Measurements from ENCODE around the gene ZNF511. TPM values are rescaled to one million over a fixed set of nuclear protein-coding genes. Genes with fewer than 3 reads are reported as not detected.

The ZNF511 gene
- total and polyA plus RNA-seq, 2 experiments from 2014 or later = 53.7 to 150 TPM

GRCh38 chr10:133313192-133313591 is 4.5 kb downstream of the ZNF511 start:
- no peak for DNase-seq (ENCODE audit: low read depth in 1 of 2, low spot score in 1 of 2)
- Histone ChIP-seq H3K27me3 (no peaks in the 10 kb centered on the region), H3K4me3 (no peak overlapping the region), H3K4me1 (ENCODE audit: low read depth) (no peaks in the 10 kb centered on the region), H3K9me3 (ENCODE audit: low read depth) (no peaks in the 10 kb centered on the region), H3K27ac (no peak overlapping the region), H3K36me3 (peaks cover 22% of the 10 kb centered on the region)
- no peak for TF ChIP-seq CTCF (IDR thresholded peaks at IDR 0.05; ENCODE audit: low read depth, low read length)

- Histone ChIP-seq H3K27me3 (no peaks in the 10 kb centered on the region), H3K4me3 (no peak overlapping the region), H3K9me3 (ENCODE audit: low read depth) (no peaks in the 10 kb centered on the region), H3K36me3 (peaks cover 22% of the 10 kb centered on the region), H3K27ac (no peak overlapping the region), H3K4me1 (ENCODE audit: low read depth) (no peaks in the 10 kb centered on the region)
- TF ChIP-seq CTCF (IDR thresholded peaks at IDR 0.05; ENCODE audit: low read depth, low read length) = no peak
- no peak for DNase-seq (ENCODE audit: low read depth in 1 of 2, low spot score in 1 of 2)
These were observed 6.2 kb downstream of the ZNF511 start for GRCh38 chr10:133314911-133315310.

- no peak overlapping the region for H3K27ac ChIP-seq
- H3K36me3 ChIP-seq = peaks cover 16% of the 10 kb centered on the region
- no peaks in the 10 kb centered on the region for H3K27me3 ChIP-seq
- no peaks in the 10 kb centered on the region for H3K9me3 ChIP-seq (ENCODE audit: low read depth)
- no peaks in the 10 kb centered on the region for H3K4me1 ChIP-seq (ENCODE audit: low read depth)
- no peak overlapping the region for H3K4me3 ChIP-seq
- DNase-seq (ENCODE audit: low read depth in 1 of 2, low spot score in 1 of 2) = no peak
- no peak for TF ChIP-seq CTCF (IDR thresholded peaks at IDR 0.05; ENCODE audit: low read depth, low read length)
These were observed 7.1 kb downstream of the ZNF511 start for GRCh38 chr10:133315847-133316246.

- Histone ChIP-seq H3K4me1 (ENCODE audit: low read depth) (no peaks in the 10 kb centered on the region), H3K36me3 (peaks cover 11% of the 10 kb centered on the region), H3K4me3 (no peak overlapping the region), H3K27me3 (no peaks in the 10 kb centered on the region), H3K27ac (no peak overlapping the region), H3K9me3 (ENCODE audit: low read depth) (no peaks in the 10 kb centered on the region)
- TF ChIP-seq CTCF (IDR thresholded peaks at IDR 0.05; ENCODE audit: low read depth, low read length) = no peak
- DNase-seq (ENCODE audit: low read depth in 1 of 2, low spot score in 1 of 2) = no peak
These were observed 7.6 kb downstream of the ZNF511 start for GRCh38 chr10:133316266-133316665.

GRCh38 chr10:133316732-133317131 is 8.0 kb downstream of the ZNF511 start:
- Histone ChIP-seq H3K27me3 (no peaks in the 10 kb centered on the region), H3K27ac (no peak overlapping the region), H3K36me3 (peaks cover 7% of the 10 kb centered on the region), H3K9me3 (ENCODE audit: low read depth) (no peaks in the 10 kb centered on the region), H3K4me3 (no peak overlapping the region), H3K4me1 (ENCODE audit: low read depth) (no peaks in the 10 kb centered on the region)
- no peak for TF ChIP-seq CTCF (IDR thresholded peaks at IDR 0.05; ENCODE audit: low read depth, low read length)
- no peak for DNase-seq (ENCODE audit: low read depth in 1 of 2, low spot score in 1 of 2)

Data from cardiac muscle cell (in vitro differentiated cells and primary cell).